Panc1 (cell line): Measurements from ENCODE around the gene USP11.

ENCODE experiments used
- POLR2AphosphoS5 ChIP-seq: IDR thresholded peaks from 2 replicates; pipeline ENCODE4 v1.6.1; 2012; ENCODE audit warnings: mild to moderate bottlenecking, low read depth, low read length, moderate library complexity
- SIN3A ChIP-seq: IDR thresholded peaks from 2 replicates; pipeline ENCODE4 v1.6.1; 2012; ENCODE audit warnings: low read depth, mild to moderate bottlenecking, low read length, moderate library complexity, borderline replicate concordance; ENCODE audit not compliant: insufficient read depth
- TF ChIP-seq, protein P1 (sequence below): fragments of 450-650 bp; IDR thresholded peaks from 2 replicates; pipeline ENCODE4 v1.5.1; 2017; ENCODE audit warnings: mild to moderate bottlenecking

DNA sequence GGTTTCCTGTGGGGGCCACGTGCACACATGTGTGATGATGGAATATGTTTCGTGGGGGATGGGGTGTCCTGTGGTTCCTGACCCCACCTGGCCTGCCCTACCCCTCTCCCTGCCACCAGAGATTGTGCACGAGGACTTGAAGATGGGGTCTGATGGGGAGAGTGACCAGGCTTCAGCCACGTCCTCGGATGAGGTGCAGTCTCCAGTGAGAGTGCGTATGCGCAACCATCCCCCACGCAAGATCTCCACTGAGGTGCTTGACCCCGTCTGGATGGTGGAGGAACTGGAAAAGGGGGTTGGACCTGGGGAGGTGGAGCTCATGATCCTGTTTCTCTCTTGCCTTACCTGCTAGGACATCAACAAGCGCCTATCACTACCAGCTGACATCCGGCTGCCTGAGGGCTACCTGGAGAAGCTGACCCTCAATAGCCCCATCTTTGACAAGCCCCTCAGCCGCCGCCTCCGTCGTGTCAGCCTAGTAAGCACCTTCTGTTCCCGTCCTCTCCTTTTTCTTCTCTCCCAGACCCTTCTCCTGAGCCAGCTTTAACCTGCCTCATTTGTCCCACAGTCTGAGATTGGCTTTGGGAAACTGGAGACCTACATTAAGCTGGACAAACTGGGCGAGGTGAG, 8.4 kb upstream of the USP11 start:
- no peak for TF ChIP-seq SIN3A
- TF ChIP-seq, protein P1, sequence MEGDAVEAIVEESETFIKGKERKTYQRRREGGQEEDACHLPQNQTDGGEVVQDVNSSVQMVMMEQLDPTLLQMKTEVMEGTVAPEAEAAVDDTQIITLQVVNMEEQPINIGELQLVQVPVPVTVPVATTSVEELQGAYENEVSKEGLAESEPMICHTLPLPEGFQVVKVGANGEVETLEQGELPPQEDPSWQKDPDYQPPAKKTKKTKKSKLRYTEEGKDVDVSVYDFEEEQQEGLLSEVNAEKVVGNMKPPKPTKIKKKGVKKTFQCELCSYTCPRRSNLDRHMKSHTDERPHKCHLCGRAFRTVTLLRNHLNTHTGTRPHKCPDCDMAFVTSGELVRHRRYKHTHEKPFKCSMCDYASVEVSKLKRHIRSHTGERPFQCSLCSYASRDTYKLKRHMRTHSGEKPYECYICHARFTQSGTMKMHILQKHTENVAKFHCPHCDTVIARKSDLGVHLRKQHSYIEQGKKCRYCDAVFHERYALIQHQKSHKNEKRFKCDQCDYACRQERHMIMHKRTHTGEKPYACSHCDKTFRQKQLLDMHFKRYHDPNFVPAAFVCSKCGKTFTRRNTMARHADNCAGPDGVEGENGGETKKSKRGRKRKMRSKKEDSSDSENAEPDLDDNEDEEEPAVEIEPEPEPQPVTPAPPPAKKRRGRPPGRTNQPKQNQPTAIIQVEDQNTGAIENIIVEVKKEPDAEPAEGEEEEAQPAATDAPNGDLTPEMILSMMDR, result no peak
- TF ChIP-seq POLR2AphosphoS5, result no peak
